AG08396 (cell line): Measurements from ENCODE around the gene GPT2.

Experiments
- DNase-seq: peaks from one replicate; pipeline ENCODE4 v3.0.0; 2012; ENCODE audit warnings: low spot score, mixed read lengths

The GPT2 gene

DNA sequence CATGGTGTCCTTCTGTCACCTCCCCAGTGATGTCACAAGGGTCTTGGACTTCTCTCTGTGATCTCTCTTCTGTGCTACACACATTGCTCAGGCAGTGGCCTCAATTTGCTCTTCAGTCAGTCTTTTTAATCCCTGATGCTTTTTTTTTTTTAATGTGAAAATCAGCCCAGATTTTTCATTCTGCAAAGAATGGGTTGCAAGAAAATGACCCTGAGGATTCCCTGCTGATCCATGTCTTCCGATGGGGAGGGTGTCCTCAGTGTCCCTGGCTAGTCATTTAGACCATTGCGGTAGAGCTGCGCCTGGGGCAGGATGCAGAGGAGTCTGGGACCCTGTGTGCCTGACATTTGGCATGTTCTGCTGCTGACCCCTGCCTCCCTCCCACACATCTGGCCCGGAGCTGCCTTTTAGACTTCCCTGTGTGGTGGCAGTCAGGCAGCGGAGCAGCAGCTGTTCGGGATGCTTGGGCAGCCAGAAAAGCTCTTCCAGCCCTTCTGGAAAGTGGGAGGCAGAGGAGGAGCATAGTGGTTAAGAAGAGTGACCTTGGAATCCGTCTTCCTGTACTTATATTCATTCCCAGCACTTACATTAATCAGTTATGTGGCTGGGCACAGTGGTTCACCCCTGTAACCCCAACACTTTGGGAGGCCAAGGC lies 12.3 kb downstream of the GPT2 start:
- DNase-seq, result no peak

DNA sequence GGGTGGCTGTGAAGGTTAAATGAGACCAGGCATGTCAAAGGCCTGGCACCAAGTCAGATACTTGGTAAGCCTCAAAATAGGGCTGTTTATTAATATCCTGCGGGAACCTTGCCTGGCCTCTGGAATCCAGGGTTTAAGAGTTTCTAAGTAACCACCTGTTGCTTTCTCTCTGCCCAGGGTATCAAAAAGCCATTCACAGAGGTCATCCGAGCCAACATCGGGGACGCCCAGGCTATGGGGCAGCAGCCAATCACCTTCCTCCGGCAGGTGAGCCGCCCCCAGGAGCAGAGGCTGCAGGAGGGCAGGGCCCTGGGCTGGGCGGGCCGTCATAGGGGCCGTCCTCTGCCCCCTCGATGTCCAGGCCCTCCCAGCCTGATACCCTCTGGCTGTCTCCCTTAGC lies 13.3 kb downstream of the GPT2 start:
- DNase-seq, result no peak

DNA sequence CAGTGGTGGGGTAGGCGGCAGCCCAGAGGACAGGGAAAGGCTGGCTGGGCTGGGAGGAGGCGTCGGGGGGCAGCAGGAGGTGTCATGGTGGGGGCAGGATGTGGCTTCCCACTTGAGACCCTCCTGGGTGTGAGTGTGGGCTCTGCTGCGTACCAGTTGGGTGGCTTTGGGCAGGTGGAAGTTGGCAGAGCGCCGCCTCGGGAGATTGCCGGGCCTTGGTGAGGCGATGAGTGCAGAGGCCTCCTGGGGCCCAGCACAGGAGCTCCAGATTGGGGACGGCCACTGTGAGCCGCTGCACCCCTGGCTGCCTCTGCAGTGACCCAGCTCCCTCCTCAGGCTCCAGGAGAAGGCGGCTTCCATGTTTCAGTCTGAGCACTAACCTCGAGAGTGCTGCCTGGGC lies 13.8 kb downstream of the GPT2 start:
- no peak for DNase-seq

DNA sequence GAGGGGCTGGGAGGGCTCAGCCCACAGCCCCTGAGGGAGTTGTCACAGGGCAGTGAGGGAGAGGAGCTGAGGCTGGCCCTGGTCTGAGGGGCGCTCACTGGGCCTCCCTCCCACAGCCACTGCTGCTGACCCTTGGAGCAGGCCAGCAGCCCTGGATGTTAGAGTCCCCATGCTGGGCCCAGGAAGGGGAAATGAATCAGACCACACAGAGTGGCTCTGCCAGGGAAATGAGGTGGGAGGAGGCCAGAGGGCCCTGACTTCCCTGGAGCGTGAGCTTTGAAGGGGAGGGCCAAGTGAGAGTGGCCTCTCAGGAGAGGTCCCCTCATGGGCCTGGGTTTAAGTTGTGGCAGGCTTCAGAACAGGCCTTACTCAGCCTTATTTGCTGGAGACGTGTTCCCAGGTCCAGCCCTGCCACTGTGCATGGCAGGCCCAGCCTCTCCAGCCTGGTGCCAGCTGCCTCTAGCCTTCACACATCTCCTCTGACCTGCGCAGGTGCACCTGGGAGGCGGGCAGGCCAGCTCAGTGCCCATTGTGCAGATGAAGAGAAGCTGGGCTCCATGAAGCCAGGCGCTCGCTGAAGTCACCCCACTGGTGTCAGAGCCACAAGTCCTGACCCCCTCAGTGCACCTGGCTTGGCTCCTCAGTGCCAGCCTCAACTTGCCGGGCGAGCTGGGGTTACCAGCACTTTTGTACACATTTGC lies 15.4 kb downstream of the GPT2 start:
- DNase-seq, result no peak

DNA sequence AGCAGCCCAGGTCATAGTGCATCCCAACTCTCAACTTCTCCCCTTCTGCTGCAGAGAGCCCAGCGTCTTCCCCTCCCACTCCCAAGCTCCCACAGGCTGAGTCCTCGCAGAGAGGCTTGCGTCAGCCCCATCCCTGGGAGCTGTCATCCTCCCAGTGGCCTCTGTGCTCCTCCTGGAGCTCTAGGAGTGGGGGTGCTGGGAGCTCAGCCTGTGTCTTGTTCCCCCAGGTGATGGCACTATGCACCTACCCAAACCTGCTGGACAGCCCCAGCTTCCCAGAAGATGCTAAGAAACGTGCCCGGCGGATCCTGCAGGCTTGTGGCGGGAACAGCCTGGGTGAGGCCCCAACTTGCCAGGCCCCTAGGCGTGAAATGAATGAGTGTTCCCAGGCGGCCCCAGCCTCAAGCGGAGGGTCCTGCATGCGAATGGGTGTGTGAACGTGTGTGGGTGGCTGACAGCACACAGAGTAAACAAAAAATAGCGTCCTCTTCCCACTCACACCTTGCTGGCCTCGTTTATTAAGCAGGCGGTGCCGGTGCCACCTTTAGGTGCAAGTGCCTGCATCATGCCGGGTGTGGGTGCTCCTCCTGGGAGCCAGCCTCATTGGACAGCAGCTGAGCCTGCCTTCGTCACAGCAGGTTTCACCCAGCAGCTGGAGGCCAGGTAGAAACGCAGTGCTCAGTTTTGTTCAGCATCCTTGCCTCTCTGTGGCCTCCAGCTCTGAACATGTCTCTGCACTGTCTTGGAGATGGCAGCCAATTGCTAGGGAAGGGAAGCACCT lies 16.5 kb downstream of the GPT2 start:
- DNase-seq, result no peak

DNA sequence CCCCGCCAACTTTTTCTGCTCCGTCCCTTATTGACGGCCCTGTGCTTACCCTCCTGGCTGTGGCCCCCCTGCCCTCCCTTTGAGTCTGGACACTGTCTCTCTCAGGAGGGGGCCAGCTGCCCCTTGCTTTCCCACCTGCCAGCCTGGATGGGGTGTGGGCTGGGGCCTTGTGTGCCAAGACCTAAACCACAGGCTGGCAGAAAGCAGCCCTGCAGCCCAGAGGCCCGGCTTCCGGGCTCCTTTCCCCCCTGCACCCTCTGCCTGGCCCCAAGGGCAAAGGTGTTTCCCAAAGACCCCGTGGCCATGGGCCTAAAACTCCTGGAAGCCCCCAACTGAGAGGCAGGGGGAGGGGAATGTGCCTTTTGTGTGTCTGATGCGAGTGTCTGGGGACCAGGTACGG lies 17.5 kb downstream of the GPT2 start:
- no peak for DNase-seq

DNA sequence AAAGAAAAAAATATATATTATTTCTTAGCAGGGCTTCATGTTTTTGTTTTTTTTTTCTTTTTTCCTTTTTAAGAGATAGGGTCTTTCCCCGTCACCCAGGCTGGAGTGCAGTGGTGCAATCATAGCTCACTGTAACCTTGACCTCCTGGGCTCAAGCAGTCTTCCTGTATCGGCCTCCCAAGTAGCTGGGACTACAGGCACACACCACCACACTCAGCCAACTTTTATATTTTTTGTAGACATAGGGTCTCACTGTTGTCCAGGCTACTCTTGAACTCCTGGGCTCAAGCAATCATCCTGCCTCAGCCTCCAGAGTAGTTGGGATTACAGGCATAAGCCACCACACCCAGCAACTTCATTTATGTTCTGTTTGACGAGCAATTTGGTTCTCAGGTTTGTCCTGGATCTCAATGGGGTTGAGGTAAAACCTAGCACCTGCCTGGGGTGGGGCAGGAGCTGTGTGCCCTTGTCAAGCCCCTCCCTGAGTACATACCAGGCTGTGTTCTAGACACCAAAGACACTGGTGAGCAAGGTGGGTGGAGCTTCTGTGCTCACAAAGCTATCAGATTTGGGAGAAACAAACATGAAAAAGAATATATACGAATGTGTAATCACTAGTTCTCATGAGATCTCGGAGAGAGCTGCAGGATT lies 19.2 kb downstream of the GPT2 start:
- no peak for DNase-seq

DNA sequence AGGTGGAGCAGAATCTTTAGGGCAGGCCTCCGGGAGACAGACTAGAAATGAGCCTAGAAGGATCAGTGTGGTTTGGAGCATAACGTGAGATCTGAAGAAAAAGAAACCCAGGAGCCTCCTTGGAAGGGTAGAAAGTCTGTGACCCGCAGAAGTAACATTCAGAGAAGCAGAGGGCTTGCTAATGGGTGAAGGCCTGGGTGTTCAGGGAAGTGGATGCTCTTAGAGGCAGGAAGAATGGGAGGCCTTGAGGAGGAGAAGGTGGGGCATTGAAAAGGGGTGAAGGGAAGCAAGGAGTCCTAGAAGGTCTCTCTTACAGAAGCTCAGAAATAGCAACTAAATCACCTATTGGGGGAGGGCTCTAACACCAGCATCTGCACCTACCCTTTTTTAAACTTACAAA lies 20.3 kb downstream of the GPT2 start:
- DNase-seq, result no peak

DNA sequence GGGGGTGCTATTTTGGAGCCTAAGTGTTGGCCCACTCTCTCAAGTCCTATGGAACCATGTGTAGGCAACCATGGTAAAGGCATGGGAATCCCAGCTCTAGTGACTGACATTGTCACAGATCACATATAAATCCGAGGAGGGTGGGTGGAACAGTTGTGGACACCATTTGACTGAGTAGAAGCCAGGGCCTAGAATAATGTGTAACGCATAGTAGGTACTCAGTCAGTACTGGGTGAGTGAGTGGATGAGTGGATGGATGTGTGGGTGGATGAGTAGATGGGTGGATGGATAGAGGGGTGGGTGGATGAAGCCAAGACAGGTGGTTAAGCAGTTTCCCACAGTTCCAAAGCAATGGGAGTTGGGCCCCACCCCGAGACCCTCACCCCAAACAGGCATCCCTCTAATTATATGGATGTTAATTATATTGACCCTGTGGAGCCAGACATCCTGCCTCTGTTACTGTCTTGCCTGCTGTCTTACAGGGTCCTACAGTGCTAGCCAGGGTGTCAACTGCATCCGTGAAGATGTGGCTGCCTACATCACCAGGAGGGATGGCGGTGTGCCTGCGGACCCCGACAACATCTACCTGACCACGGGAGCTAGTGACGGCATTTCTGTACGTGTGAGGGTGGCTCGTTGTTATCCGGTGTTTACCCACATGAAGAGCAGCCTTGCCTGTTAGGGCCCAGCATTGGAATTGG lies 22.3 kb downstream of the GPT2 start:
- no peak for DNase-seq

DNA sequence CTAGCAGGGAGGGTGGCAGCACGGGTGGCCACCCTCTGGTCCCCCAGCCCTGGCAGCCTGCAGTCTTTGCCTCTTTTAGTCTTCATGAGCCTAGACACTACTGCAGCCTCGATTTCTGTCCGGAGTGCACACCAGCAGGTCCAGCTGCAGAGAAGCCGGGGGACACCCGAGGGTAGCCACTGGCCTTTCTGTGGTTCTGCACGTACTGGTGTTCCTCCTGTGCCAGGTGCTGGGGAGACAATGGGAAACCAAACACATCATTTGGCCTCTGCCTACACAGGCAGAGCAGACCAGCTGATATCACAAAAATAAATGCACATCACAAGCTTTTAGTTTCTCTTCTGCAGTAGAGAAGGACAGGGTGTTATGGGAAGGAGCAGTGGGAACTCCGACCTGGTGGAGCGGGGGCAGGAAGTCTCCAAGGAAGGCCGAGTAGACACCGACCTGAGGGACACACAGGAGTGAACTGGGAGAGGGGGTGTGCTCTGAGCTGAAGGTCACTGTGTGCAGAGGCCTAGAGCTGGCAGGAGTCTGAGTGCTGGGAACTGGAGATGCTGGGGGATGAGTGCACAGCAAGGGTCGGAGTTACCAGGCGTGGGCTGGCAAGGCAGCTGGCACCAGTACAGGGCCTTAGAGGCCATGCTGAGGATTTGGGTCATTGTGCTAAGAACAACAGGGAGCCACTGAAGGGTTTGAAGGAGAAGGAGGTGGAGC lies 23.1 kb downstream of the GPT2 start:
- DNase-seq, result no peak

DNA sequence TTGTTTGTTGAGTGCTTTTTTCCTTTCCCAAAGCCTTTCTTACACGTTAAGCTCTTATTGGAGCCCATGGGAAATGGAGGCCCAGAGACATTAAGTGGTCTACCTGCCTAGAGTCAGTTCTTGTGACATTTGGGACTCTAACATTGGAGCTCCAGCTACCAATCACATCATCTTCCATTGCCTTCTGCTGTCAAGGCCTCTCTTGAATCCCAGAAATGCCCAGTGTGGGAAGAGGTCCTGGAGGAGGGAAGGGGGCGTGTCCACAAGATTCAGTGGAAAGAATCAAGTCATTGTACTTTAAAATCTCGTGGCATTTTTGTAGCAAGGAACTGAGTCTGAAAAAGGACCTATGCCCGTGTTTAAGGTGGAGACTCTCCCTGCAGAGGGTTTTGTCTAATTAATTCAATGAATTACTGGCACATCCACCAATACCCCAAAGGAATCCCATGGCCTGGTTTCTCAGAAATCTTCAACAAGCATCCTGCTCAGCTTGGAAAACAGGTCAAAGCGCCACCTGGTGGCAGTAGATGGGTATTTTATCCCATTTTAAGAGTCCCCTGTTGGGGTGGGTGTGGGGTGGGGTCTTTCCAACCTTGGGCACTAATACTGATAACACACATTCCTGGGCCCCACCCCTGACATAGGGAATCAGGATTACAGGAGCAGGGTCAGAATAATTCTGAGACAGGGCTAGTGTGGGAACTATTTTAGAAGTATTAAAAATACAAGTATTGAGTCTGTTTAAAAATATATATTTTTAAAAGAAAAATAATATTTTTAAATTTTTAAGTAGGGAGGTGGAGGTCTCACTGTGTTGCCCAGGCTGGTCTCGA lies 24.6 kb downstream of the GPT2 start:
- peak; percentile 71 for DNase-seq

DNA sequence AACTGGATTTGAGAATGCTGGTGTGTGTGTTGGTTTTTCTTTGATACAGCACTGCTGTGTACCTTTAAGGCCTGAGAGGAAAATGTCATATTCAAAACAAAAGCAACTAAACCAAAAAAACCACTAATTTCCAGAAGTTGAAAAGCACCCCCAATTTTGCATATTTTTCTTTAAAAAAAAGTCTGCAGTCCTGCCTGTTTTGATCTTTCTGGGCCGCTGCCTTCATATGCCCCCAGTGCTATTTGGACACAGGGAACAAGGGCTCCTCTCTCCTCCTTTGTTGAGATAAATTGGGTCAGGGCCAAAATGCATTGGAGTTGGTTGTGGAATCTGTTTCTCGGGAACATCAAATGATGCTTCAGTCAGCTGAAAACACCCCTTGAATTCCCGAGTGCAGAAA lies 26.9 kb downstream of the GPT2 start:
- no peak for DNase-seq

DNA sequence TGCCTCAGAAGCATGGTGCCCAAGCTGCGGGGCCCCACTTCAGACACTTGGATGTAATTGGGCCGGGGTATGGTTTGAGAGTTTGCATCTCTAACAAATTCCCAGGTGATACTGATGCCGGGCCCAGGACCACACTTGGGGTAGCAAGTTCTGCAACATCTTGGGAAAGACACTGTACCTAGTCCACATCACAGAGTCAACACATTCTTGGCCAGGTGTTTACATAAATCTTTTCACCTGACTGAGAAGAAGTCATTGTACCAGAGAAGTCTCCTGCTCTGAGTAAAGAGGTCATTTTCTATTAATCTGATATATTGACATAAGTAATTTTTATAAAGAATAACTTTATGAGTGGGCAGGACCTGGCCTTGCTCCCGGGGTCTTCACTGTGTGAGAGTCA lies 27.5 kb downstream of the GPT2 start:
- DNase-seq, result no peak

DNA sequence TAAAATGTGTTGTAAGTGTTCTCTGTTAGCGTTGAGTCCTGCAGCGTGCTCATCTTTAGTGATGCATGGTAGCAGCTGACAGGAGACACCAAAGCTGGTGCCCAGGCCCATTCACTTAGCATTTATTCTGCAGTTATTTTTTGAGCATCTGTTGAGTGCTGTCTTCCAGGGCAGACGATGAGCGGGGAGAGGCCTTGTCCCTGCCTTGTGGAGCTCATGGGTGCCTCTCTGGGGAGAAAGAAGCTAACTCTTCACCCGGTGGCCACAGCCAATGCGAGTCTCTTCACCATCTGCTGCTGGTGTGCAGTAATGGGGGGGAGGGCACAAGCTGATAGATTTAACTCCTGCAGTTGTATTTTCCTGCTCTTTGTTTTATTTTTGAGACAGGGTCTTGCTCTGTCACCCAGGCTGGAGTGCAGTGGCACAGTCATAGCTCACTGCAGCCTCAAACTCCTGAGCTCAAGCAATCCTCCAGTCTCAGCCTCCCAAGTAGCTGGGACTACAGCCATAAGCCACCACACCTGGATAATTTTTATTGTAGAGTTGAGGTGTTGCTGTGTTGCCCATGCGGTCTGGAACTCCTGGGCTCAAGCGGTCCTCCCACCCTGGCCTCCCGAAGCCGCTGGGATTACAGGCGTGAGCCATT lies 30.5 kb downstream of the GPT2 start:
- no peak for DNase-seq

DNA sequence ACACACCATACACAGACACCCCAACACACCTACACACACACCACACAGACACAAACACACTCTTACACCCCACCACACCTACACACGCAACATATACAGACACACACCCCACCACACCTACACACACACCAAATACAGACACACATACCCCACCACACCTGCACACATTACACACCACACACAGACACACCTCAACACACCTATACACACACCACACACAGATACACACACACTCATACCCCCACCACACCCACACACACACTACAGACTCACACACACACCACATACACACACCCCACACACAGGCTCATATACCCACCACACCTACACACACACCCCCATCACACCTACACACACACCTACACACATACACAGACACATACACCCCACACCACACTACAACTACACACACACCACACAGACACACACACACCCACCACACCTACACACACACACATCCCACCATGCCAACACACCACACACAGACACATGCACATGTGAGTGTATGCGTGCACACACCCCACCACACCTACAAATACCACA lies 31.4 kb downstream of the GPT2 start:
- DNase-seq, result no peak

DNA sequence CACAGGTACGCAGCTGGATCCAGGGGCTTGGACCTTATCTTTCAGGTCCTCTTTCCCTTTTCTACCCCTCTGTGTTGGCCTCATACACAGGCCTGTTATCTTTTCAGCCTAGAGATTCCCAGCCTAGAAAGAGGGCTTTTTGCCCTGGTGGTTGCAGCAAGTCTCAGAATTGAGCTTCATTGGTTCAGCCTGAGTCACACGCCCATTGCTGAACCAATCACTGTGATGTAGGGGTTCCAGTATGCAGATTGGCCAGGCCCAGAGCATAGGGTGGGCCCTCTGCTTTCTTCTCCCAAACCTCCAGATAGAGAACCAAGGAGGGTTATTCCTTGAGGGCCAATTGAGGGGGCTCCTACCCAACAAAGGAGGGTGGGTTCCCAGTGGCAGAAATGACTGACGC lies 32.8 kb downstream of the GPT2 start:
- peak; percentile 50 for DNase-seq

DNA sequence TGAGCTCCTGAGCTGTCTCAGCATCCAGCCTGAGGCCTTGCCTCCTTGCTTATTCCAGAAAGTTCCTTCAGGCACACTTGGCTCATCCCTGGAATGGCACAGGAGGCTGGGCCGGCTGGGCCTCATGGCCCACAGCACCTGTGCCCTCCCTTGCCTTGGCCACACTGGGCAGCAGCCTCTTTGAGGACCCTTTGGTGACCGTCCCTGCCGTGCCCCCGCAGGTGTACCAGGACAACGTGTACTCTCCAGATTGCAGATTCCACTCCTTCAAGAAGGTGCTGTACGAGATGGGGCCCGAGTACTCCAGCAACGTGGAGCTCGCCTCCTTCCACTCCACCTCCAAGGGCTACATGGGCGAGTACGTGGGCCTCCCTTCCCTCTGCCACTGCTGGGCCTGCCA lies 34.2 kb downstream of the GPT2 start:
- no peak for DNase-seq

DNA sequence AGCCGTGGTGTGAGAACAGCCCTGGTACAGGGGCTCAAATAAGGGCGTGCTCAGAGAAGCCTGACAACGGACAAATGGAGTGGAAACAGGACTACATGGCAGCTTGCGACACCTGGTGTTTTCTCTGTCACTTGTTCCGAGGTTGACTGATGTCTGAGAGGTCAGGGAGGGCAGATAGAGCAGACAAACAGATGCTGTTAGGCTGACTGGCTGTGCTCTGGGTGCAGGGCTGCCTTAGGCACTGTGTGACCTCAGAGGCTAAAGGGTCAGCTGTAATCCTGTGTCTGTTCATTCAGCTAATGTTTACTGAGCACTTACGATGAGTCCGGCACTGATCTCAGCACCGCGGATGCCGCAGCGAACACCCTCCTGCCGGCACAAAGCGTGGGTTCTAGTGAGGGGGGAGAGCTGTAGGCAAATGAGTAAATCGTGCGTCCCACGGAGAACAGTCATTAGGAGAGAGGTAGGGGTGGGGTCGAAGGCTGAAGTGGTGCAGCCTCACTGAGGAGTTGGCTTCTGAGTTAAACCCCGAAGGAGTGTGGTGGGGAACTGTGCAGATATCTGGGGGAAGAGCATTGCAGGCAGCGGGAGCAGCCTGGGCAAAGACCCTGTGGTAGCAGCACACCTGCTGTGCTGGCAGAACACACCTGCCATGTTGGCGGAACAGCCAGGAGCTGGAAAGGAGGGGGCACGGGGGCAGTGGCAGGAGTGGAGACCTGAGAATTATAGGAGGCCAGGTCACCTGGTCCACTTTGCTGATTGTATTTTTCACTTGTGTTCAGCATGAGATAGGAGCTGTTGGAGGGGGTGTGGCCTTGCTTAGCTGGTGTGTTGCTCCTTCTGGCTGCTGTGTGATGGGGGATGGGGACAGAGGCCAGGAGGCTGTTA lies 35.0 kb downstream of the GPT2 start:
- no peak for DNase-seq
